Measurements from ENCODE around the gene PPP1R12B.
"Not testable (repeated sequence)": the region's sequence is repeated elsewhere in the genome, so short reads cannot be mapped to it uniquely, and the experiment has no call there.

PPP1R12B gene

GRCh38 chr1:202540014-202540413 is 191.5 kb downstream of the PPP1R12B start:
- DNase-seq: no peak

GRCh38 chr1:202540448-202540847 is 191.9 kb downstream of the PPP1R12B start:
- no peak for DNase-seq

GRCh38 chr1:202540858-202541257 is 192.4 kb downstream of the PPP1R12B start:
- DNase-seq: not testable (repeated sequence)

- not testable (repeated sequence) for DNase-seq
These were observed 193.9 kb downstream of the PPP1R12B start for GRCh38 chr1:202542415-202542814.

DNA sequence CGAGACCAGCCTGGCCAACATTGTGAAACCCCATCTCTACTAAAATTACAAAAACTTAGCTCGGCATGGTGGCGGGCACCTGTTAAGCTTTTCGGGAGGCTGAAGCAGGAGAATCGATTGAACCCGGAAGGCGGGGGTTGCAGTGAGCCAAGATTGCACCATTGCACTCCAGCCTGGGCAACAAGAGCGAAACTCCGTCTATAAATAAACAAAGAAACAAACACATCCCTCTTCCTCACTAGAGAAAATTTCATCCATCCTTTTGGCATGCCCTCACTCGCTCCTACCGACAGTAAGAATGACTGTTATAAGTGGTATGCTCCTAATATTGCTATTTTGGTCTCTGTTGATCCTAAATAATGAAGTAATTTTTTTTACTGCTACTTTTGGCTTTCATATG is 195.0 kb downstream of the PPP1R12B start:
- not testable (repeated sequence) for DNase-seq

DNA sequence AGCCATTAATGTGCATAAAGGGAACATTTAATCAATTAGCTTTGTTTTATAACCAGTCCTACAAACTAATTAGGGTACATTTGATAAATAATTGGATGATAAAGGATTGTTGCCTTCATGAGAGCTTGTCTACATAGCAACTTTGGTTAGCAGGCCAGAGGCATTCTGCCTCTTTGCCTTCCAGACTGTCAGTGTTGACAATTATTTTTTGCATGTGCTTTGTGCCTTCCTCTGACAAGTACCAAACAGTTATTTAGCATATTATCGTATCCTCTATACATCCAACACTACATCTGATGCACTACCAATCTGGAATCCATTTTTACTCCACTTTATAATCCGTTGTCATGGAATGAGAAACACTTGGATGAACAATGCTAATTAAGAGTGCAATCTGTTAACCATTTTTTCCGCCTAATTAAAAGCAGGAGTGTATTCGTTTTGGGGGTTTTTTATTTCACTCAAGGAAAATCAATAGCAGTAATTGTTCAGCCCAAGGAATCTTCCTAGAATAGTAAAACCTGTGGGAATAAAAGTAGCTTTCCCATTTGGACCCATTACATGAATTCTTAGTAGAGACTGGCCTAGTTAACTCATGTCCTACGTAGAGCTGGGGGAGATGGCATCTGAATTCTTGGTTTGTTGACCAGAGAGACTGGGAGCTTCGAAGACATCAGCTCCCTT is 196.4 kb downstream of the PPP1R12B start:
- DNase-seq: not testable (repeated sequence)

- DNase-seq: not testable (repeated sequence)
These were observed 197.3 kb downstream of the PPP1R12B start for GRCh38 chr1:202545647-202546303.

DNA sequence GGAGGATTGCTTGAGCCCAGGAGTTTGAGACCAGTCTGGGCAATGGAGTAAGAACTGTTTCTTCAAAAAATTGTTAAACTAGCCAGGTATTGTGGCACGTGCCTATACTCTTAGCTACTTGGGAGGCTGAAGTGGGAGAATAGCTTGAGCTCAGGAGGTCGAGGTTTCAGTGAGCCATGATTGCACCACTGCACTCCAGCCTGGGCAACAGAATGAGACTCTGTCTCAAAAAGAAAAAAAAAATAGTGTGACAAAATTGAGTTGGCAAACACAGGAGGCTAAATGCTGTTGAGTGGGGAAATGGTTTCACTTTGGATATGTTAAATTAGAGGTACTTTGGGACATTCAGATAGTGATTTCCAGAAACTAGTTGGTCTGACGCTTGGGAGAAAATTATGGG is 197.9 kb downstream of the PPP1R12B start:
- not testable (repeated sequence) for DNase-seq

DNA sequence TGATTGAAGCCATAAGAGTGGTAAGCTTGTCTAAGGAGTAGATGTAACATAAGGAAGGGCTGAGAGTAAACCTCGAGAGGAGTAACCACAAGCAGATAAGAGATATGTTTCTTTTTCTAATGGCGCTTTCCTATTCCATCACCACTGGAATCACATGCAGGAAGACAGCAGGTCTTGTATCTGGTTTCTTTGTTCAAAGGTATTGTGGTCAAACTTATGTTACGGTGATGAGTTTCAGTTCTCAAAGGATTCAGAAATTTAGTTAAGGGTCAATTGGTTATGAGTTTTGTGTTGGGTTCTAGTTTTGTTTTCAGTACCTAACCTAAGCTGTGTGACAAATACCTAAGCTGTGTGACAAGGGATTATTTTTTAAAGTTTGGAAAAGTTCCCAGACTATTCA is 198.3 kb downstream of the PPP1R12B start:
- not testable (repeated sequence) for DNase-seq

GRCh38 chr1:202547215-202547614 is 198.7 kb downstream of the PPP1R12B start:
- DNase-seq: no peak

GRCh38 chr1:202550088-202550487 is 201.6 kb downstream of the PPP1R12B start:
- DNase-seq: not testable (repeated sequence)

DNA sequence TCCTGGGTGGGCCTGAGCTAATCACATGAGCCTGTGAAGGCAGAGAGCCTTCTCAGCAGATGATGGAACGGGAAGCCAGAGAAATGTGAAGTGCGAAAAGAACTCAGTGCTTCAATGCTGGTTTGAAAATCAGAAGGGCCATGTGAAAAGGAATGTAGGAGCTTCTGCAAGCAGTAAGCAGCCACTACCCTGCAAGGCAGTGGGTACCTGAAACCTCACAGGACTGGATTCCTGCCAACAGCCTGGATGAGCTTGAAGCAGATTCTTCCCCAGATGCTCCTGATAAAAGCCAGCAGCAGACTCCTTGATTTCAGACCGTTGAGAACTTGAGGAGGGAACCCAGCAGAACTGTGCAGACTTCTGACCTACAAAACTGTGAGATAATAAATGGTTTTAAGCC is 203.2 kb downstream of the PPP1R12B start:
- no peak for DNase-seq

- not testable (repeated sequence) for DNase-seq
These were observed 204.1 kb downstream of the PPP1R12B start for GRCh38 chr1:202552615-202553014.

- DNase-seq: not testable (repeated sequence)
These were observed 204.6 kb downstream of the PPP1R12B start for GRCh38 chr1:202553078-202553477.

DNA sequence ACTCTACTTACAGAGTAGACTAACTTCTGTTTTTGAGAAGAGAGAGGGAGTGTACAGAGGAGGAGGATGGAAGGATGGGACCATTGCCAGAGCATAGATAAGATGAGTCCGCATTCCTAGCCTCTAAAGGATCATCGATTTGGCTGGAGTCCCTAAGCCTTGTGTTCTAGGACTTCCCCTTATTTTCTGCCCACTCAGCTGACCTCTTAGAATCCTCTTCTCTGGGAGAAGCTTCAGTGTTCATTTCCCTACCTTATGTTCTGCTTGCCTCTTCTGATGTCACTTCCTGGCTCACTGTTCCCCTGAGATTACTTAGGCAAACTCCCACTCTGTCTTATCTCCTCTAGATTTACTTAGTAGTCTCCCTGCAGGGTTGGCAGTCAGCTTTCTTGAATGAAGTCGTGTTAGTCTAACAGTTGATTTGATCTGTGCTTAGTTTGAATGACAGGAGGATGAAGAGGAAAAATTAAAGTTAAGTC is 205.1 kb downstream of the PPP1R12B start:
- DNase-seq: no peak

DNA sequence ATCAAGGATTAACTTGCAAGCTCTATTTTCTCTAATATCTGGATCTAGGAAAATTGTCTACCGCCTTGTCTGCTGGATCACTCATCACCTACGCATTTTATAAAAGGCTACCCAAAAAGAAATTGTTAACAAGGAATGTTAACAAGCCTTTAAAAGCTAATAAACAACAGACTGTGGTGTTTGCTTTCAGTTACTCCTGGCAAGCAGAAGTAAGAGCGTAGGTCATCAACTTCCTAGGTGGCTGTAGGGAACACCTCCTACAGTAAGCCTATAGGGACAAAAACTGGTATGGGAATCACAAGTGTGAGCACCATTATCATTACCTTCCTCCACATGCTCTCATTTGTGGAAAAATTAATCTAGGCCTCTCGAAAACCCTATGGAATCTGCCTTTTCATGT is 206.1 kb downstream of the PPP1R12B start:
- DNase-seq: not testable (repeated sequence)

- DNase-seq: not testable (repeated sequence)
These were observed 207.5 kb downstream of the PPP1R12B start for GRCh38 chr1:202556037-202556436.

GRCh38 chr1:202557662-202558061 is 209.2 kb downstream of the PPP1R12B start:
- not testable (repeated sequence) for DNase-seq

- no peak for DNase-seq
These were observed 212.7 kb downstream of the PPP1R12B start for GRCh38 chr1:202561240-202561639.

DNA sequence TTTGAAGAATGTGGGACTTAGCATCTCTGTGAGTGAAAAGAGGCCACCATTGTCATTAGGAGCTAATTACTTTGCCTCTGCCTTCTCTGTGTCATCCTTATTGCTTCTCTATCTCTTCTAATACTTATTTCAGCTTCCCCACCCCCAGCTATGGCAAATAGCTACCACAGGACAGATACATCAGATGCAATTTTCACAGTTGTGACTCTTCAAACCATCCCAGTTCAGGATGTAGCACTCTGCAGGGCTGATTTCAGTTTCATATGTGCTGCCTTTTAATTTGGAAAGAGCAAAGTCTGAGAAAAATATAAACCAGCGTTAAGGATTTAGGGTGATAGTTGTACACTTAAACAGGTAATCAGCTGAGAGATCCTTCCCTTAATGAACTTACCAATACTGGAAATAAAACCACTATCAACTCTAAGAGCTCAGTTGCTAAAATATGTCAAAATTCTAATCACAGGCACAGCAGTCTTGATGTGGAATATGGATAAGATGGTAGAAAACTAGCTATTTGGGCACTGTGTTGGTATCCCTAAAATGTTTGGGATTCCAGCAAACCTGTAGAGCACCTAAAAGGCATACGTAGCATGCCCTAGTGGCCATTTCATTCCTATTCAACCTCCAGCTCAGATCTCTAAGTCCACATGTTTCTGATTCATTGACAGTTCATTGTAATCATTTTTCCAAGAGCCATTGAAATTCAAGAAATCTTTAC is 213.4 kb downstream of the PPP1R12B start:
- DNase-seq: no peak

- DNase-seq: no peak
These were observed 214.1 kb downstream of the PPP1R12B start for GRCh38 chr1:202562444-202563060.

DNA sequence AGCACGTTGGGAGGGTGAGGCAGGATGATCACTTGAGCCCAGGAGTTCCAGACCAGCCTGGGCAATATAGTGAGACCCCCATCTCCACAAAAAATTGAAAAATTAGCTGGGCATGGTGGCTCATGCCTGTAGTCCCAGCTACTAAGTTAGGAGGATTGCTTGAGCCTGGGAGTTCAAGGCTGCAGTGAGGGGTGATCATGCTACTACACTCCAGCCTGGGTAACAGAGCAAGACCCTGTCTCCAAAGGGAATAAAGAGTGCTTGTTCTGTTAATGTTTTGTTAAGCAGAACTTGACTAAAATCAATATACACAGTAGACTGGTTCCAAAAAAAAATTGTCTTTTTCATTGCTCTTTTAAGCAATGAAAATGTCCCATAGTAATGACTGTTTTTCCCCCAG is 215.3 kb downstream of the PPP1R12B start:
- DNase-seq: no peak

- no peak for DNase-seq
These were observed 216.5 kb downstream of the PPP1R12B start for GRCh38 chr1:202564958-202565495.

Data from stimulated activated CD4-positive, alpha-beta T cell treated with anti-CD3 and anti-CD28 coated beads, Interleukin-4, amount 100 ng/mL, for 4 hours (primary cell).